ENCODE measurements around the gene CFAP58. TPM values are rescaled to one million over a fixed set of nuclear protein-coding genes. Genes with fewer than 3 reads are reported as not detected.

The CFAP58 gene
- total RNA-seq, 1 experiment from 2014 or later, result 0.63 TPM

GRCh38 chr10:104340641-104341040 is 13.0 kb upstream of the CFAP58 start:
- Histone ChIP-seq H3K4me2 (ENCODE audit: insufficient read depth, insufficient read length, low read length) (no peak overlapping the region), H3K9me3 (ENCODE audit: control insufficient read depth, low read depth, low read length) (no peaks in the 10 kb centered on the region), H2BK12ac (ENCODE audit: insufficient read length, low read depth, low read length) (no peak overlapping the region), H4K20me1 (ENCODE audit: control insufficient read depth, insufficient read depth, insufficient read length) (no peaks in the 10 kb centered on the region), H4K5ac (ENCODE audit: insufficient read length, low read depth, low read length) (no peak overlapping the region), H3K56ac (ENCODE audit: insufficient read length, low read depth, low read length) (no peak overlapping the region), H4K8ac (replicated peaks; ENCODE audit: insufficient read length, low read depth, low read length) (no peak overlapping the region), H3K14ac (ENCODE audit: insufficient read depth, low read length) (no peak overlapping the region), H4K91ac (ENCODE audit: insufficient read length, low read depth, low read length) (no peak overlapping the region), H3K4ac (ENCODE audit: low read depth, low read length) (no peak overlapping the region), H3T11ph (ENCODE audit: low read length) (no peak overlapping the region), H3K9ac (ENCODE audit: extremely low read depth, insufficient read length, low read length) (no peak overlapping the region), H2AK5ac (ENCODE audit: insufficient read length, low read length) (no peak overlapping the region), H2BK5ac (ENCODE audit: insufficient read length, low read length) (no peak overlapping the region), H2AFZ (ENCODE audit: low read length) (no peak overlapping the region), H3K23ac (ENCODE audit: insufficient read length, low read depth, low read length) (no peak overlapping the region), H3K27me3 (ENCODE audit: insufficient read depth, low read length) (no peaks in the 10 kb centered on the region), H2BK120ac (ENCODE audit: low read depth, low read length, poor library complexity, severe bottlenecking) (no peak overlapping the region), H3K27ac (ENCODE audit: insufficient read length, low read depth, low read length) (no peak overlapping the region), H2BK20ac (ENCODE audit: low read depth, low read length, poor library complexity, severe bottlenecking) (no peak overlapping the region), H3K79me2 (ENCODE audit: insufficient read depth, low read length) (peaks cover 9% of the 10 kb centered on the region; the same call in 1 of the 2 replicates), H3K18ac (ENCODE audit: insufficient read length, low read depth, low read length) (no peak overlapping the region), H2BK15ac (ENCODE audit: low read depth, low read length) (no peak overlapping the region), H3K4me1 (ENCODE audit: insufficient read depth, low read length) (peaks cover 8% of the 10 kb centered on the region; the same call in 1 of the 2 replicates), H3K23me2 (ENCODE audit: insufficient read length, low read depth, low read length, poor library complexity, severe bottlenecking) (peaks cover 12% of the 10 kb centered on the region), H3K79me1 (ENCODE audit: insufficient read depth, low read depth, low read length, poor library complexity, severe bottlenecking) (no peaks in the 10 kb centered on the region)
- no peak overlapping the region for H3K27ac Mint-ChIP-seq
- peaks cover 3% of the 10 kb centered on the region for H3K27me3 Mint-ChIP-seq (ENCODE audit: low read depth)
- no peak for DNase-seq
- no peak for TF ChIP-seq CTCF (conservative IDR thresholded peaks at IDR 0.05)
- H3K4me1 Mint-ChIP-seq, result peaks cover 33 to 34% of the 10 kb centered on the region in 2 experiments
- no peaks in the 10 kb centered on the region for H3K36me3 Mint-ChIP-seq (ENCODE audit: insufficient read depth in 1 of 3, low read depth in 3 of 3)
- no peak overlapping the region; a peak in 1 of 5 replicates for H3K4me3 Mint-ChIP-seq
- WGBS (ENCODE audit: extremely low coverage, insufficient read length, low lambda C conversion rate), result no CpG with 5 or more reads among the region's 4 CpGs
- H3K9me3 Mint-ChIP-seq, result no peaks in the 10 kb centered on the region
